ENCODE data around the gene TRIM77.
"Not testable (repeated sequence)": the region's sequence is repeated elsewhere in the genome, so short reads cannot be mapped to it uniquely, and the experiment has no call there.

Gene TRIM77

GRCh38 chr11:89709999-89710398 is at the start of gene TRIM77:
Gene TRIM77 (plus strand): TSS chr11:89710299. CDS start chr11:89710299, 0 bp downstream.
- not testable (repeated sequence) for DNase-seq (ENCODE audit: low read depth in 3 of 3, low spot score in 1 of 3)

DNA sequence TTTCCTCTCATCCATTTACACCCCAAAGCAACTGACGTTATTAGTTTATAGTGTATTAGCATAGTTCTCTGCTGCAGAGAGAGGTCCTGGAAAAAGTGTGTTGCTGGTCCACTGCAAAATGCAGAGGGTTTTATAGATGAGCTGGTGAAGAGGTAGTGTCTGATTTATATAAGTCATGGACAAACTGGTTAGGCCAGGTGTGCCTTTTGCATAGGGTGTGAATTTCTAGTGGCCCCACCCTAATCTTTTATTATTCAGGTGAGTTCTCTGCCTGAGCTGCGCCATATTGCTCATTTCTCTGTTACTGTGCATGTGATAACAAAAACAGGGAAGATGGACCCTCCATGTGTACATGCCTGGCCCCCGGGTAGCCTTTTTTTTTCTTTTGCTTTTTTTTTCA is 43.1 kb upstream of the TRIM77 start:
- DNase-seq (ENCODE audit: low read depth in 3 of 3, low spot score in 1 of 3), result no peak

- DNase-seq (ENCODE audit: low read depth in 3 of 3, low spot score in 1 of 3), result not testable (repeated sequence)
Measured at GRCh38 chr11:89668158-89668557, 41.9 kb upstream of the TRIM77 start.

DNA sequence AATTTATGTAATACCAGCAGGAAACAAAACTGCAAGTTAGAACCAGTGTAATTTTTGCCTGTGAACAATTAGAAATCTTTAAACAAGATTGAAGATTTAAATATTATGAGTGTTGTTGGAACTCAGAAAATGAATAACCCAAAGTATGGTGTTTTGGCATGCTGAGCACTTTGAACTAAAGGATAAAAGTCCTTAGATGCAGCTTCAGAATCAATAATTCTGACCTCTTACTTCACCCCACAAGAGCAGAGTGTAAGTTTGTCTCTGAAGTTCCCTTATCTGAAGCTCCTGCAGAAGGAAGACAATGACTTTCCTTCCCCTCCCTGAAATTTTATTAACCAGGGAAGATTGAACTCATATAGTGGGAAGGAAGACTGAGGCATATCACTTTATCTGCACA is 40.5 kb upstream of the TRIM77 start:
- not testable (repeated sequence) for DNase-seq (ENCODE audit: low read depth in 3 of 3, low spot score in 1 of 3)

DNA sequence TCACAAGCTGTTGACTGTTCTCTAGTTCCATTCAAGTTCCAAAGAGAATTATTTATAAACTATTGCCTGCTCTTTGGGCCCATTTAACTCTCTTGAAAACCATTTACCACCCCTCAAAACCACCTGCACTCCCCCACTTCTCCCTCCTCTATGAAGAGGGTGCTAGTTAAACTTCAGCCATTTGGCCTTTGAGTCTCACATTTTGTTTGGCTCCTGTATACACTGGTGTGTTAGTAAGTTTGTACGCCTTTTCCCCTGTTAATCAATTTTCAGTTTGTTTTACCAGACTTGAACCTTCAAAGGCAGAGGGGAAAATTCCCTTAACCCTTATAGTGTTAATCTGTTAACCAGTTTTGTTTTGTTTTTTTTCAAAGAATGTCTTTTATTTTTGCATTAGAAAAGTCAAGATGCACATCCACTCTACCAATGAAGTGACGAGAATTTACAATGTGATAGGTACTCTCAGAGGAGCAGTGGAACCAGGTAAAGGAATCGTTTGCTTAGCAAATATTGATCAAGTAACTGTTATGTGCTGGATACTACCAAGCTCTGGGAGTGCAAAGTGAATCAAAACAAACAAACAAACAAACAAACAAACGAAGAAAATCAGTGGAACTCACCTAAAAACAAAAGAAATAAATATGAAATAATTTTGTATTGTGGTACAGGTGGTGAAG is 40.0 kb upstream of the TRIM77 start:
- DNase-seq (ENCODE audit: low read depth in 3 of 3, low spot score in 1 of 3), result not testable (repeated sequence)

DNA sequence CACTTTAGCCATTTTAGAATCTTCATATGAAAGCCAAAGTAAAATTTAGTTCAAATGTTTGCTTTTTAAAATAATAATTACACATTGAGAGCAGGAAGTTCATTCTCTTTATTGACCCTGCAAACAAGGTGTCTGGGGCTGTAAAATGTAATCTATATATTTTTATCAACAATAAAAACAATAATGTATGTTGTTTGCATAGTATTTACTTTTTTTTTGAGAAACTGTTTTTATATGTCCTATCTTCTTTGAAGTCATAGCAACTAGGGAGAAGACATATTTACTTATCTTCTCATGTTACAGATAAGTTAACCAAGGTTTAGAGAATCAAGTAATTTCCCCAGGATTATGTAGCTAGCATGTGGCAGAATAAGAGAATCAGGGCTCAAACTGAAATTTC is 37.6 kb upstream of the TRIM77 start:
- not testable (repeated sequence) for DNase-seq (ENCODE audit: low read depth in 3 of 3, low spot score in 1 of 3)

- not testable (repeated sequence) for DNase-seq (ENCODE audit: low read depth in 3 of 3, low spot score in 1 of 3)
Measured at GRCh38 chr11:89673380-89673779, 36.7 kb upstream of the TRIM77 start.

DNA sequence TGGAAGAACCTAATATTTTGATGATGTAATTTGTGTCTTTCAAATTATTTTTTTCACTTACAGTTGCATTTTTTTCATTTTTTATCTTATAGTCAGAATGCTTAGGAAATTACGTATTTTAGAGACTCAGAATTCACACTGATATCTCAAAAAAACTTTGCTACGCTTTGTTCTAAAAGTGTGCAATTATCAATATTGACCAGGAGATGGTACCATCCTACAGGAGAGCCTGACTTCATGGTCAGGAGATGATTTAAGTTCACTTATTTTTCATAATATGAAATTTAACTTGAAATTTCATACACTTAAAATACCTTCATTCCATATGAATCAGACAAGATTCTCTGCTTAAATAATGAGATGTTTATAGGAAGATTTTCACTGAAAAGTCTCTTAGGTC is 34.7 kb upstream of the TRIM77 start:
- not testable (repeated sequence) for DNase-seq (ENCODE audit: low read depth in 3 of 3, low spot score in 1 of 3)

- not testable (repeated sequence) for DNase-seq (ENCODE audit: low read depth in 3 of 3, low spot score in 1 of 3)
Measured at GRCh38 chr11:89675948-89676347, 34.2 kb upstream of the TRIM77 start.

DNA sequence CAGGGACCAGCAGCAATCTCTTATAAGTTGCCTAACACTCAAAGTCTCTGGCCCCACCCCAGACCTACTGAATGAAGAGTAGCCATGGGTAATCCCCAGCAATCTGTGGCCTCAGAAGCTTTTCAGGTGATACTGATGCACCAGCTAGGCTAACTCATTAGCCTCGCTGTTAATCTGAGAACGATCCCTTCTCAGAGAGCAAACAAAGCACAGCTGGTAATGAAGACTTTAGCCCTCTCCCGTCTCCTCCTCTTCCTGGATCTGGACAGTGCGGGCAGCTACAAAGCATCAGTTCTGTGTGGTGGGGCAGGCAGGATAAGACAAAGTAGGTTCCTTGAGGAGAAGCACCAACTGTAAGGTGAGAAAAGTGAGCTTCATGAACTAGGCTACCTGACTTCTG is 3.0 kb upstream of the TRIM77 start:
- DNase-seq (ENCODE audit: low read depth in 3 of 3, low spot score in 1 of 3), result not testable (repeated sequence)

DNA sequence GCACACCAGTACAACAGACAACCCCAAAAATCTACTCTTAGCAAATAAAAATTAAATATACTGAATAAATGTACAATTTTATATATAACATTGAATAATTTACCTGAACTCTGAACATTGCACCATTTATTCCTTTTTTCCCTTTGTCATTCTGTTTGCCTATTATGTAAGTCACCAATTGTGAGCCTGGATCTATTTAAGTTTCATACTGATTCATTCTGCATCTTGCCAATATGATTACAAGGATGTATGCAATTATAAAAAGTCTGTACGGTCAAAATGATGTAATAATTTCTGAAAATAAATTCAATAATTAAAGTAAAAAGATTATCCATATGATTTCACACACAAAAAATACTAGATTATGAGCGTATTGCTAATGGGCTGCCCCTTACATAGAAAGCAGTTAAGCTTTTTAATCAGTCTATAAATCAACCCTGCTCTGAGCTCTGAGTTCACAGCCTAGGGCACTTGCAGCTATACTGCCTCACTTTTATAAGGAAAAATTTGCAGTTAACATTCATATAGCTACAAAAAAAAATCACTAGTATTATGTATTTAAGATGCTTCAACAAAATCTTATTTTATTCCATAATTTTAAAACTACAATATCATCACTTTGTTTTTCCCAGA is 14.9 kb downstream of the TRIM77 start:
- not testable (repeated sequence) for DNase-seq (ENCODE audit: low read depth in 3 of 3, low spot score in 1 of 3)

DNA sequence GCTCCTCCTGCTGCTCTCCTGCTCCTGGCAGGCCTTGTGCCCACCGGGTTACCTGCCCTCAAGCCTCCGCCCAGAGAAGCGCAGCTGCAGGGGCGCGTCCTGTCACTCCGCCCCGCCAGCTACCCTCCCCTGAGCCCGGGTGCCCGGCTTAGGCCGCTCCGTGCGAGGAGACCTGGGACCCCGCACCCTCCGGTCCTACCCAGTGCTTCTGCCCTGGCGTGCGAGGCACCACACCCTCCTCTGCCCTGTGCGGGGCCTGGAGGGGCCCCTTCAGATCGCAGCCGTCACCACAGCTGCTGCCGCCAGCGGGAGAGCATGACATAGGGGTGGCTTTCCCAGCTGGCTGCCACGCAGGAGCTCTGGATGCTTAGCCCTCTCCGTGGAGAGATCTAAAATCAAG is 20.1 kb downstream of the TRIM77 start:
- not testable (repeated sequence) for DNase-seq (ENCODE audit: low read depth in 3 of 3, low spot score in 1 of 3)

GRCh38 chr11:89736566-89736965 is 26.5 kb downstream of the TRIM77 start:
- DNase-seq (ENCODE audit: low read depth in 3 of 3, low spot score in 1 of 3), result no peak

GRCh38 chr11:89737116-89737515 is 27.0 kb downstream of the TRIM77 start:
- no peak for DNase-seq (ENCODE audit: low read depth in 3 of 3, low spot score in 1 of 3)

GRCh38 chr11:89741406-89741805 is 31.3 kb downstream of the TRIM77 start:
- not testable (repeated sequence) for DNase-seq (ENCODE audit: low read depth in 3 of 3, low spot score in 1 of 3)

GRCh38 chr11:89744158-89744557 is 34.1 kb downstream of the TRIM77 start:
- DNase-seq (ENCODE audit: low read depth in 3 of 3, low spot score in 1 of 3), result not testable (repeated sequence)

DNA sequence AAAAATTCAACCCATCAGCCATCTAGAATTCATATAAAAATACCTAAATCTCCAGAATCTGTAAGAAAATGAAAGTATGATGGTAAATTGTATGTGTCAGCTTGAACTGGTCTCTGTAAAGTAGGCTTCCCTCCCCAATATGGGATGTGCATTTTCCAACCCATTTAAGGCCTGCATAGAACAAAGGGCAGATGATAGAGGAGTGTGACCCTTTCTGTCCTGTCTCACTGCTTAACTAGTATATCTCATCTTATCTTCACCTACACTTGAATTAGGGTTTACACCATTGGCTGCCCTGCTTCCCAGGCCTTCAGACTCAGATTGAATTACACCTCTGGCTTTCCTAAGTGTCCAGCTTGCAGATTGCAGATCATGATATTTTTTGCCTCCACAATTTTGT is 40.7 kb downstream of the TRIM77 start:
- DNase-seq (ENCODE audit: low read depth in 3 of 3, low spot score in 1 of 3), result not testable (repeated sequence)
